HG03457 (cell line): ENCODE data around the gene GJD3.
"Not testable (repeated sequence)": the region's sequence is repeated elsewhere in the genome, so short reads cannot be mapped to it uniquely, and the experiment has no call there.

Experiments
- ATAC-seq: cut with Tn5 transposase; IDR thresholded peaks from one replicate; pipeline ENCODE4 v1.9.1; 2021; ENCODE audit warnings: moderate number of reproducible peaks; ENCODE audit not compliant: unreplicated experiment

Gene GJD3

GRCh38 chr17:40369923-40370322 lies 5.4 kb upstream of the GJD3 start:
- no peak for ATAC-seq

- ATAC-seq: not testable (repeated sequence)
These were observed 3.2 kb upstream of the GJD3 start for GRCh38 chr17:40367728-40368127.

GRCh38 chr17:40366861-40367518 lies 2.5 kb upstream of the GJD3 start:
- ATAC-seq: no peak

- no peak for ATAC-seq
These were observed 1.7 kb upstream of the GJD3 start for GRCh38 chr17:40366076-40366860.

- no peak for ATAC-seq
These were observed 369 bp upstream of the GJD3 start for GRCh38 chr17:40364906-40365305.

- ATAC-seq: peak; percentile 14
These were observed 1.3 kb downstream of the GJD3 start for GRCh38 chr17:40363111-40363827.

GRCh38 chr17:40362696-40363110 lies 1.8 kb downstream of the GJD3 start:
- peak; percentile 49 for ATAC-seq

- ATAC-seq: no peak
These were observed 2.4 kb downstream of the GJD3 start for GRCh38 chr17:40361925-40362695.

GRCh38 chr17:40361063-40361924 lies 3.2 kb downstream of the GJD3 start:
- ATAC-seq: no peak

GRCh38 chr17:40360091-40360490 lies 4.4 kb downstream of the GJD3 start:
- no peak for ATAC-seq

- no peak for ATAC-seq
These were observed 6.1 kb downstream of the GJD3 start for GRCh38 chr17:40358323-40359038.

GRCh38 chr17:40356990-40357881 lies 7.3 kb downstream of the GJD3 start:
- ATAC-seq: no peak

GRCh38 chr17:40355804-40356758 lies 8.5 kb downstream of the GJD3 start:
- no peak for ATAC-seq

- no peak for ATAC-seq
These were observed 9.3 kb downstream of the GJD3 start for GRCh38 chr17:40355123-40355803.

GRCh38 chr17:40354221-40355122 lies 10.1 kb downstream of the GJD3 start:
- no peak for ATAC-seq
